ENCODE results near the gene FBXW7.

The FBXW7 gene

GRCh38 chr4:152417673-152418072 is 118.2 kb downstream of the FBXW7 start:
- no peaks in the 10 kb centered on the region for H3K36me3 ChIP-seq (ENCODE audit: control insufficient read depth in 2 of 2, insufficient read depth in 1 of 2, low read length in 2 of 2)
- no peaks in the 10 kb centered on the region for H3K4me1 ChIP-seq (ENCODE audit: control insufficient read depth, insufficient read depth, low read length)
- H3K27ac ChIP-seq (ENCODE audit: extremely low read depth, low read depth, low read length): no peak overlapping the region
- ChIA-PET POLR2A (interaction anchor here (0.6 kb wide), 1 partner anchor 54 kb away, joined by 5 read pairs; no protein-coding TSS in a partner anchor), CTCF (interaction anchor here (2.1 kb wide), 1 partner anchor 9 kb away, joined by 11 read pairs; no protein-coding TSS in a partner anchor)
- TF ChIP-seq ZNF560 (tag by site-specific recombination; IDR thresholded peaks at IDR 0.05; ENCODE audit: borderline replicate concordance) (no peak), ZNF473 (tag by site-specific recombination; IDR thresholded peaks at IDR 0.05) (no peak), SALL2 (tag by site-specific recombination; IDR thresholded peaks at IDR 0.05; ENCODE audit: borderline replicate concordance) (no peak), ZBTB8A (tag by site-specific recombination; IDR thresholded peaks at IDR 0.05) (no peak), ZNF148 (tag by site-specific recombination; IDR thresholded peaks at IDR 0.05; ENCODE audit: borderline replicate concordance) (no peak), ZBTB49 (tag by site-specific recombination; IDR thresholded peaks at IDR 0.05; ENCODE audit: low read depth) (no peak), KLF1 (tag by site-specific recombination; IDR thresholded peaks at IDR 0.05) (no peak), ZFP41 (tag by site-specific recombination; IDR thresholded peaks at IDR 0.05; ENCODE audit: borderline replicate concordance) (no peak), ZNF354C (tag by site-specific recombination; IDR thresholded peaks at IDR 0.05; ENCODE audit: borderline replicate concordance, low read depth) (no peak), GLI4 (tag by site-specific recombination; IDR thresholded peaks at IDR 0.05) (no peak), MYNN (tag by site-specific recombination; IDR thresholded peaks at IDR 0.05; ENCODE audit: borderline replicate concordance) (no peak), ZNF214 (tag by site-specific recombination; IDR thresholded peaks at IDR 0.05; ENCODE audit: borderline replicate concordance) (no peak), ZNF558 (tag by site-specific recombination; IDR thresholded peaks at IDR 0.05) (no peak), ZNF114 (tag by site-specific recombination; IDR thresholded peaks at IDR 0.05) (no peak)
- H3K9me3 ChIP-seq (ENCODE audit: control insufficient read depth, insufficient read depth, low read depth, low read length): no peaks in the 10 kb centered on the region
- H3K4me3 ChIP-seq (ENCODE audit: low read depth, low read length): no peak overlapping the region

GRCh38 chr4:152415980-152416379 is 119.9 kb downstream of the FBXW7 start:
- no peak overlapping the region for H3K4me3 ChIP-seq (ENCODE audit: low read depth, low read length)
- no peaks in the 10 kb centered on the region for H3K36me3 ChIP-seq (ENCODE audit: control insufficient read depth in 2 of 2, insufficient read depth in 1 of 2, low read length in 2 of 2)
- CTCF ChIA-PET: interaction anchor here (1.2 kb wide), 1 partner anchor 7 kb away, joined by 5 read pairs; no protein-coding TSS in a partner anchor
- H3K27ac ChIP-seq (ENCODE audit: extremely low read depth, low read depth, low read length): no peak overlapping the region
- POLR2A ChIA-PET: no interaction called here
- no peaks in the 10 kb centered on the region for H3K4me1 ChIP-seq (ENCODE audit: control insufficient read depth, insufficient read depth, low read length)
- TF ChIP-seq ZNF202 (tag by site-specific recombination; IDR thresholded peaks at IDR 0.05; ENCODE audit: borderline replicate concordance): no peak
- TF ChIP-seq ZNF148 (tag by site-specific recombination; IDR thresholded peaks at IDR 0.05; ENCODE audit: borderline replicate concordance): no peak
- TF ChIP-seq ZNF580 (tag by site-specific recombination; IDR thresholded peaks at IDR 0.05): no peak
- TF ChIP-seq GLI2 (tag by site-specific recombination; IDR thresholded peaks at IDR 0.05; ENCODE audit: borderline replicate concordance, low read depth): no peak
- TF ChIP-seq ZNF514 (tag by site-specific recombination; IDR thresholded peaks at IDR 0.05): no peak
- no peak for TF ChIP-seq SP2 (tag by site-specific recombination; IDR thresholded peaks at IDR 0.05)
- TF ChIP-seq SP3 (tag by site-specific recombination; IDR thresholded peaks at IDR 0.05): no peak
- TF ChIP-seq ZBTB48 (tag by site-specific recombination; IDR thresholded peaks at IDR 0.05): no peak
- no peak for TF ChIP-seq ZNF785 (tag by site-specific recombination; IDR thresholded peaks at IDR 0.05)
- no peak for TF ChIP-seq ZNF610 (tag by site-specific recombination; IDR thresholded peaks at IDR 0.05; ENCODE audit: borderline replicate concordance)
- TF ChIP-seq ZNF24 (tag by site-specific recombination; IDR thresholded peaks at IDR 0.05): no peak
- no peak for TF ChIP-seq ZNF600 (tag by site-specific recombination; IDR thresholded peaks at IDR 0.05)
- TF ChIP-seq ZNF221 (tag by site-specific recombination; IDR thresholded peaks at IDR 0.05; ENCODE audit: borderline replicate concordance): no peak
- no peak for TF ChIP-seq ZNF830 (tag by site-specific recombination; IDR thresholded peaks at IDR 0.05; ENCODE audit: low read depth)
- TF ChIP-seq ZNF146 (tag by site-specific recombination; IDR thresholded peaks at IDR 0.05): no peak
- no peak for TF ChIP-seq ZNF423 (tag by site-specific recombination; IDR thresholded peaks at IDR 0.05)
- no peaks in the 10 kb centered on the region for H3K9me3 ChIP-seq (ENCODE audit: control insufficient read depth, insufficient read depth, low read depth, low read length)
